ENCODE results near the gene SH3PXD2B.

Gene SH3PXD2B

GRCh38 chr5:172344855-172345409, 109.4 kb downstream of the SH3PXD2B start:
- no peak for TF ChIP-seq CTCF (IDR thresholded peaks at IDR 0.05)

GRCh38 chr5:172343741-172344140, 110.6 kb downstream of the SH3PXD2B start:
- TF ChIP-seq CTCF (IDR thresholded peaks at IDR 0.05): no peak

GRCh38 chr5:172342918-172343317, 111.4 kb downstream of the SH3PXD2B start:
- TF ChIP-seq CTCF (IDR thresholded peaks at IDR 0.05): no peak

GRCh38 chr5:172339264-172340180, 114.8 kb downstream of the SH3PXD2B start:
- TF ChIP-seq CTCF (IDR thresholded peaks at IDR 0.05): no peak

GRCh38 chr5:172336676-172337285, 117.5 kb downstream of the SH3PXD2B start:
- no peak for TF ChIP-seq CTCF (IDR thresholded peaks at IDR 0.05)

GRCh38 chr5:172336264-172336663, 118.1 kb downstream of the SH3PXD2B start:
- TF ChIP-seq CTCF (IDR thresholded peaks at IDR 0.05): no peak

- TF ChIP-seq CTCF (IDR thresholded peaks at IDR 0.05): no peak
These were observed 118.6 kb downstream of the SH3PXD2B start for GRCh38 chr5:172335721-172336120.
